Ovary (tissue), 3 donors: ENCODE results near the gene EXOC3.

Experiments used
- POLR2A ChIP-seq: fragments of 450-650 bp; IDR thresholded peaks from one replicate; pipeline ENCODE4 v1.6.1; 2017; ENCODE audit warnings: antibody characterized with exemption, mild to moderate bottlenecking, moderate library complexity
- TF ChIP-seq, protein P1 (sequence below), 3 donors: fragments of 450-650 bp in 2 of 3; fragments of 200-600 bp in 1 of 3; IDR thresholded peaks; one replicate each; pipeline versions ENCODE4 v1.5.1 to v1.8.0; 2016 to 2022; ENCODE audit warnings: antibody characterized with exemption in 3 of 3, mild to moderate bottlenecking in 1 of 3
- donor health status: DM: no; HTN: no; CAD: no.

DNA sequence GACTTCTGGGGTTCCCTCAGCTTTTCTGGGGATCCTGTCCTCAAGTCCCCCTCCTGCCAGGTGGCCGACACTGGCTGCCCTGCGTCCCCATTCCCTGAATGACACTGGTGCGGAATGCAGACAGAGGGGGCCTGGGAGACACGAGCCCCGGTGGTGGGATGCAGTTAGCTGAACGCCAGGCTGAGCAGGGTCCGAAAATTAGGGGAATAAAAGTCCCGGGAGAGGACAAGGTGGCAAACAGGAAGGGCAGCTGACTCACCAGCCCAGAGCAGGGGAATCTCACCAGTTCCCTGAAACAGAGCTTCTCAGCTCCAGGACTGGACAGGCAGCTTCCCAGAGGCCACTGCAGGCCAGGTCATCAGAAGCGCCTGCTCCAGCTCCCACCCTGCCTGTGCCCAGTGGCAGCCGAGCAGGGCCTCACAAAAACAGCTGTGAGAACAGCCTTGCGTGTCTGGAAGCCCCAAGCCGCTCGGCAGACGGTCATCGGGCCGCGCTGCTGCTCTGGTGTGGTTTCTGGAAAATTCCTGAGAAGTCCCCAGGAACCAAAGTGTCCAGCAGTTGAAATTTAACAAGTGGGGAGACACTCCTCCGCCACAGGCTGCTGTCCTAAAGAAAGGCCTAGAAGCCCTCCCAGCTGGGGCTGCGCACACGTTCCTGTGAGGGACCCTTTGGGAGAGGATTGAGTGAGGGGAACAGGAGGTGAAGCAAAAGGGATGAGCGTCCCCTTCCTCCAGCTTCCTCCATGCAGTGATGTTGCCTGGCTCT is 47.6 kb upstream of the EXOC3 start:
- TF ChIP-seq, protein P1, sequence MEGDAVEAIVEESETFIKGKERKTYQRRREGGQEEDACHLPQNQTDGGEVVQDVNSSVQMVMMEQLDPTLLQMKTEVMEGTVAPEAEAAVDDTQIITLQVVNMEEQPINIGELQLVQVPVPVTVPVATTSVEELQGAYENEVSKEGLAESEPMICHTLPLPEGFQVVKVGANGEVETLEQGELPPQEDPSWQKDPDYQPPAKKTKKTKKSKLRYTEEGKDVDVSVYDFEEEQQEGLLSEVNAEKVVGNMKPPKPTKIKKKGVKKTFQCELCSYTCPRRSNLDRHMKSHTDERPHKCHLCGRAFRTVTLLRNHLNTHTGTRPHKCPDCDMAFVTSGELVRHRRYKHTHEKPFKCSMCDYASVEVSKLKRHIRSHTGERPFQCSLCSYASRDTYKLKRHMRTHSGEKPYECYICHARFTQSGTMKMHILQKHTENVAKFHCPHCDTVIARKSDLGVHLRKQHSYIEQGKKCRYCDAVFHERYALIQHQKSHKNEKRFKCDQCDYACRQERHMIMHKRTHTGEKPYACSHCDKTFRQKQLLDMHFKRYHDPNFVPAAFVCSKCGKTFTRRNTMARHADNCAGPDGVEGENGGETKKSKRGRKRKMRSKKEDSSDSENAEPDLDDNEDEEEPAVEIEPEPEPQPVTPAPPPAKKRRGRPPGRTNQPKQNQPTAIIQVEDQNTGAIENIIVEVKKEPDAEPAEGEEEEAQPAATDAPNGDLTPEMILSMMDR (IDR thresholded peaks at IDR 0.05): no peak
- no peak for TF ChIP-seq POLR2A
